Measurements from ENCODE around the gene SULT2B1. TPM values are rescaled to one million over a fixed set of nuclear protein-coding genes. Genes with fewer than 3 reads are reported as not detected.
"Not testable (repeated sequence)": the region's sequence is repeated elsewhere in the genome, so short reads cannot be mapped to it uniquely, and the experiment has no call there.

SULT2B1 gene
- total RNA-seq, 1 donor from 2014 or later = 14.4 TPM

GRCh38 chr19:48533770-48534169, 18.2 kb upstream of the SULT2B1 start:
- Histone ChIP-seq H3K4me1 (no peaks in the 10 kb centered on the region), H3K27me3 (ENCODE audit: low read depth) (no peaks in the 10 kb centered on the region), H3K27ac (no peak overlapping the region), H3K9me3 (peaks cover 6% of the 10 kb centered on the region), H3K36me3 (no peaks in the 10 kb centered on the region), H3K4me3 (no peak overlapping the region)
- TF ChIP-seq CTCF (IDR thresholded peaks at IDR 0.05) = no peak
- DNase-seq = no peak
- intact Hi-C loops (cut with DNase I) = no loop called here
- no peak for ATAC-seq

- ATAC-seq = no peak
- DNase-seq = no peak
- H3K4me1 ChIP-seq = no peaks in the 10 kb centered on the region
- intact Hi-C loops (cut with DNase I) = no loop called here
- H3K27ac ChIP-seq = no peak overlapping the region
- no peak overlapping the region for H3K4me3 ChIP-seq
- H3K27me3 ChIP-seq (ENCODE audit: low read depth) = no peaks in the 10 kb centered on the region
- no peaks in the 10 kb centered on the region for H3K36me3 ChIP-seq
- no peak for TF ChIP-seq CTCF (IDR thresholded peaks at IDR 0.05)
- no peaks in the 10 kb centered on the region for H3K9me3 ChIP-seq
Measured at GRCh38 chr19:48537541-48537940, 14.4 kb upstream of the SULT2B1 start.

- H3K27me3 ChIP-seq (ENCODE audit: low read depth); H3K9me3 ChIP-seq; H3K27ac ChIP-seq; H3K4me3 ChIP-seq; DNase-seq; intact Hi-C loops (cut with DNase I); ATAC-seq; H3K4me1 ChIP-seq; H3K36me3 ChIP-seq: not testable (repeated sequence)
Measured at GRCh38 chr19:48538057-48538456, 13.9 kb upstream of the SULT2B1 start.

- Histone ChIP-seq H3K9me3 (no peaks in the 10 kb centered on the region), H3K27ac (no peak overlapping the region), H3K4me1 (peaks cover 6% of the 10 kb centered on the region), H3K27me3 (ENCODE audit: low read depth) (no peaks in the 10 kb centered on the region), H3K4me3 (no peak overlapping the region), H3K36me3 (no peaks in the 10 kb centered on the region)
- intact Hi-C loops (cut with DNase I) = no loop called here
- DNase-seq (no peak), ATAC-seq (peak in 1 of 2 donors; percentile 51)
- no peak for TF ChIP-seq CTCF (IDR thresholded peaks at IDR 0.05)
Measured at GRCh38 chr19:48539503-48540096, 12.4 kb upstream of the SULT2B1 start.

GRCh38 chr19:48540110-48540509, 11.9 kb upstream of the SULT2B1 start:
- no peak for TF ChIP-seq CTCF (IDR thresholded peaks at IDR 0.05)
- intact Hi-C loops (cut with DNase I) = no loop called here
- no peak for ATAC-seq

GRCh38 chr19:48541813-48542212, 10.2 kb upstream of the SULT2B1 start:
- ATAC-seq (no peak), DNase-seq (no peak)
- intact Hi-C loops (cut with DNase I) = no loop called here
- Histone ChIP-seq H3K36me3 (no peaks in the 10 kb centered on the region), H3K27ac (no peak overlapping the region), H3K4me3 (no peak overlapping the region), H3K4me1 (peaks cover 6% of the 10 kb centered on the region), H3K27me3 (ENCODE audit: low read depth) (no peaks in the 10 kb centered on the region), H3K9me3 (no peaks in the 10 kb centered on the region)
- no peak for TF ChIP-seq CTCF (IDR thresholded peaks at IDR 0.05)

More at GRCh38 chr19:48540110-48540509, 11.9 kb upstream of the SULT2B1 start:
- H3K36me3 ChIP-seq = no peaks in the 10 kb centered on the region
- no peaks in the 10 kb centered on the region for H3K9me3 ChIP-seq
- H3K4me3 ChIP-seq = no peak overlapping the region
- no peaks in the 10 kb centered on the region for H3K27me3 ChIP-seq (ENCODE audit: low read depth)
- no peak for DNase-seq
- no peak overlapping the region for H3K27ac ChIP-seq
- peaks cover 6% of the 10 kb centered on the region for H3K4me1 ChIP-seq
